HEK293 (cell line): ENCODE data around the gene RAB3B.

Experiments
- CTCF ChIA-PET: fragments of 350-600 bp; formaldehyde crosslinking; extraction: SDS; loops from one replicate; lab custom pipeline; 2021; ENCODE audit warnings: antibody characterized with exemption; lab: Yijun Ruan, JAX
- POLR2A ChIA-PET: fragments of 300-600 bp; formaldehyde crosslinking; extraction: SDS; loops from one replicate; lab custom pipeline; 2020; ENCODE audit warnings: antibody characterized with exemption, inconsistent platforms; lab: Yijun Ruan, JAX
- H3K27ac ChIP-seq: fragments of 200-500 bp; sonication (Bioruptor generic); 2 replicates; pipeline ENCODE4 v1.5.1; 2014; ENCODE audit warnings: low read depth, low read length, control low read depth, inconsistent platforms; ENCODE audit errors: extremely low read depth
- H3K36me3 ChIP-seq, 2 experiments: fragments of 200-500 bp in 1 of 2; sonication (Bioruptor generic) in 1 of 2; 1 replicate in 1 of 2; 2 replicates in 1 of 2; pipeline ENCODE4 v1.5.1; 2014 to 2017; ENCODE audit warnings: inconsistent platforms in 2 of 2, low read length in 2 of 2; ENCODE audit not compliant: control insufficient read depth in 2 of 2, insufficient read depth in 1 of 2
- H3K4me1 ChIP-seq: fragments of 200-500 bp; sonication (Bioruptor generic); 2 replicates; pipeline ENCODE4 v1.5.1; 2014; ENCODE audit warnings: mild to moderate bottlenecking, low read length, inconsistent platforms; ENCODE audit not compliant: control insufficient read depth, insufficient read depth
- H3K4me3 ChIP-seq: 2 replicates; pipeline ENCODE4 v1.5.1; 2011; ENCODE audit warnings: low read depth, mild to moderate bottlenecking, control low read depth, low read length, moderate library complexity
- H3K9me3 ChIP-seq: fragments of 200-500 bp; sonication (Bioruptor generic); 2 replicates; pipeline ENCODE4 v1.5.1; 2014; ENCODE audit warnings: low read depth, low read length, inconsistent platforms; ENCODE audit not compliant: control insufficient read depth, insufficient read depth
- GLI2 ChIP-seq: fragments of 450-650 bp; formaldehyde crosslinking; IDR thresholded peaks from 2 replicates; pipeline ENCODE4; 2017; ENCODE audit warnings: missing biosample characterization, missing genetic modification characterization, low read depth, borderline replicate concordance
- KLF1 ChIP-seq: fragments of 450-650 bp; formaldehyde crosslinking; IDR thresholded peaks from 2 replicates; pipeline ENCODE4 v1.5.1; 2016; ENCODE audit warnings: missing biosample characterization, missing genetic modification characterization
- OVOL3 ChIP-seq: fragments of 450-650 bp; formaldehyde crosslinking; IDR thresholded peaks from 2 replicates; pipeline ENCODE4 v1.5.1; 2016; ENCODE audit warnings: missing biosample characterization, missing genetic modification characterization
- PRDM1 ChIP-seq: fragments of 450-650 bp; formaldehyde crosslinking; IDR thresholded peaks from 2 replicates; pipeline ENCODE4; 2016; ENCODE audit warnings: missing biosample characterization, missing genetic modification characterization
- SCRT2 ChIP-seq: fragments of 450-650 bp; formaldehyde crosslinking; IDR thresholded peaks from 2 replicates; pipeline ENCODE4 v1.5.1; 2016; ENCODE audit warnings: missing biosample characterization, missing genetic modification characterization
- WT1 ChIP-seq: fragments of 450-650 bp; formaldehyde crosslinking; IDR thresholded peaks from 2 replicates; pipeline ENCODE4 v1.5.1; 2016; ENCODE audit warnings: missing biosample characterization, missing genetic modification characterization
- ZBTB17 ChIP-seq: fragments of 450-650 bp; formaldehyde crosslinking; IDR thresholded peaks from 2 replicates; pipeline ENCODE4 v1.5.1; 2016; ENCODE audit warnings: missing biosample characterization, missing genetic modification characterization
- ZBTB7A ChIP-seq: fragments of 450-650 bp; formaldehyde crosslinking; IDR thresholded peaks from 2 replicates; pipeline ENCODE4 v1.5.1; 2016; ENCODE audit warnings: low read depth, missing biosample characterization, missing genetic modification characterization
- ZFP37 ChIP-seq: fragments of 450-650 bp; formaldehyde crosslinking; IDR thresholded peaks from 2 replicates; pipeline ENCODE4 v1.5.1; 2016; ENCODE audit warnings: missing biosample characterization, missing genetic modification characterization
- ZNF362 ChIP-seq: fragments of 450-650 bp; formaldehyde crosslinking; IDR thresholded peaks from 2 replicates; pipeline ENCODE4 v1.5.1; 2016; ENCODE audit warnings: missing biosample characterization, missing genetic modification characterization
- ZNF449 ChIP-seq: fragments of 450-650 bp; formaldehyde crosslinking; IDR thresholded peaks from 2 replicates; pipeline ENCODE4 v1.5.1; 2017; ENCODE audit warnings: missing biosample characterization, mild to moderate bottlenecking, missing genetic modification characterization, moderate library complexity
- ZNF521 ChIP-seq: fragments of 450-650 bp; formaldehyde crosslinking; IDR thresholded peaks from 2 replicates; pipeline ENCODE4 v1.5.1; 2017; ENCODE audit warnings: missing biosample characterization, mild to moderate bottlenecking, missing genetic modification characterization
- ZNF529 ChIP-seq: fragments of 450-650 bp; formaldehyde crosslinking; IDR thresholded peaks from 2 replicates; pipeline ENCODE4 v1.5.1; 2017; ENCODE audit warnings: missing genetic modification characterization, missing biosample characterization; ENCODE audit not compliant: insufficient replicate concordance
- ZNF580 ChIP-seq: fragments of 450-650 bp; formaldehyde crosslinking; IDR thresholded peaks from 2 replicates; pipeline ENCODE4 v1.5.1; 2016; ENCODE audit warnings: missing biosample characterization, missing genetic modification characterization
- ZNF610 ChIP-seq: fragments of 450-650 bp; formaldehyde crosslinking; IDR thresholded peaks from 2 replicates; pipeline ENCODE4 v1.5.1; 2016; ENCODE audit warnings: missing biosample characterization, missing genetic modification characterization, borderline replicate concordance
- ZNF654 ChIP-seq: fragments of 450-650 bp; formaldehyde crosslinking; IDR thresholded peaks from 2 replicates; pipeline ENCODE4 v1.5.1; 2016; ENCODE audit warnings: low read depth, missing biosample characterization, missing genetic modification characterization
- ZSCAN18 ChIP-seq: fragments of 450-650 bp; formaldehyde crosslinking; IDR thresholded peaks from 2 replicates; pipeline ENCODE4 v1.5.1; 2016; ENCODE audit warnings: missing biosample characterization, missing genetic modification characterization

RAB3B gene

GRCh38 chr1:51871351-51871975 lies 119.0 kb downstream of the RAB3B start:
- H3K4me3 ChIP-seq: no peak overlapping the region

GRCh38 chr1:51870603-51871350 lies 119.7 kb downstream of the RAB3B start:
- no peak overlapping the region for H3K4me3 ChIP-seq
- CTCF ChIA-PET: no interaction called here

More at GRCh38 chr1:51871351-51871975, 119.0 kb downstream of the RAB3B start:
- ChIA-PET POLR2A (no interaction called here), CTCF (no interaction called here)
- Histone ChIP-seq H3K27ac (no peak overlapping the region), H3K36me3 (peaks cover 0 to 9% of the 10 kb centered on the region in 2 experiments; a peak in 1 of 3 replicates), H3K4me1 (no peaks in the 10 kb centered on the region), H3K9me3 (no peaks in the 10 kb centered on the region)
- TF ChIP-seq ZFP37 (no peak), PRDM1 (tag by site-specific recombination) (peak; percentile 29; the same call in 1 of the 2 replicates), ZNF362 (tag by site-specific recombination) (peak; percentile 75), WT1 (tag by site-specific recombination) (no peak), ZNF654 (no peak)

GRCh38 chr1:51867479-51868232 lies 122.8 kb downstream of the RAB3B start:
- Histone ChIP-seq H3K27ac (no peak overlapping the region), H3K36me3 (peaks cover 0 to 4% of the 10 kb centered on the region in 2 experiments; a peak in 1 of 3 replicates), H3K9me3 (no peaks in the 10 kb centered on the region), H3K4me3 (no peak overlapping the region), H3K4me1 (no peaks in the 10 kb centered on the region)
- ChIA-PET POLR2A (no interaction called here), CTCF (interaction anchor here (0.7 kb wide), 1 partner anchor 9 kb away, joined by 3 read pairs; no protein-coding TSS in a partner anchor)
- TF ChIP-seq GLI2 (tag by site-specific recombination) (no peak), KLF1 (tag by site-specific recombination) (no peak), ZNF529 (tag by site-specific recombination) (no peak), SCRT2 (0 out of 2 replicates have a peak, but pooled peaks have one; percentile 22), ZSCAN18 (tag by site-specific recombination) (no peak), OVOL3 (tag by site-specific recombination) (no peak)

More at GRCh38 chr1:51870603-51871350, 119.7 kb downstream of the RAB3B start:
- POLR2A ChIA-PET: no interaction called here
- Histone ChIP-seq H3K9me3 (no peaks in the 10 kb centered on the region), H3K27ac (no peak overlapping the region), H3K36me3 (peaks cover 0 to 9% of the 10 kb centered on the region in 2 experiments; a peak in 1 of 3 replicates)
- TF ChIP-seq ZNF449 (tag by site-specific recombination) (no peak), ZNF521 (tag by site-specific recombination) (no peak), WT1 (tag by site-specific recombination) (no peak), ZBTB17 (tag by site-specific recombination) (peak; percentile 50), ZNF610 (tag by site-specific recombination) (no peak), ZNF580 (no peak), PRDM1 (tag by site-specific recombination) (peak; percentile 36; the same call in 1 of the 2 replicates), ZBTB7A (tag by site-specific recombination) (no peak)
- TF ChIP-seq, all 188 proteins: peak for 2
- H3K4me1 ChIP-seq: no peaks in the 10 kb centered on the region
